NT2/D1 (cell line): Measurements from ENCODE around the gene IL17RE.

Source experiments
- YY1 ChIP-seq: IDR thresholded peaks from 2 replicates; pipeline ENCODE4 v1.6.1; 2011; ENCODE audit not compliant: insufficient read length, insufficient read depth
- ZNF274 ChIP-seq: IDR thresholded peaks from 2 replicates; pipeline ENCODE4 v1.6.1; 2011; ENCODE audit warnings: mild to moderate bottlenecking, low read depth, low read length

- TF ChIP-seq YY1 (no peak), ZNF274 (no peak)
Measured at GRCh38 chr3:9906480-9906879, 3.8 kb downstream of the IL17RE start.
